ENCODE results near the gene HAUS6. TPM values are rescaled to one million over a fixed set of nuclear protein-coding genes. Genes with fewer than 3 reads are reported as not detected.
A peak's percentile ranks its signal among the peaks of the same experiment; 100 is the strongest.
"Not testable (repeated sequence)": the region's sequence is repeated elsewhere in the genome, so short reads cannot be mapped to it uniquely, and the experiment has no call there.

The HAUS6 gene
- total RNA-seq, 1 experiment from 2014 or later: 14.4 TPM

GRCh38 chr9:19113964-19114679 is 11.4 kb upstream of the HAUS6 start:
- DNase-seq (no peak), ATAC-seq (no peak)
- no peaks in the 10 kb centered on the region for H3K27me3 ChIP-seq (ENCODE audit: low read length)
- no peaks in the 10 kb centered on the region for H3K9me3 ChIP-seq (ENCODE audit: low read length)
- no peaks in the 10 kb centered on the region for H3K9me2 ChIP-seq (replicated peaks; ENCODE audit: low read length)
- BruUV-seq (replicated peaks): no TSS peak
- intact Hi-C loops (cut with micrococcal nuclease): no loop called here
- H3K4me1 ChIP-seq (ENCODE audit: insufficient read depth, low read length): peaks cover 28% of the 10 kb centered on the region
- no peak overlapping the region for H3K9ac ChIP-seq (ENCODE audit: low read length)
- POLR2A ChIA-PET (ENCODE audit: unreplicated experiment): no interaction called here
- no peak overlapping the region for H3K4me3 ChIP-seq (ENCODE audit: low read length)
- H2AFZ ChIP-seq (ENCODE audit: low read length): no peak overlapping the region
- no peaks in the 10 kb centered on the region for H3K79me2 ChIP-seq (ENCODE audit: low read length)
- TF ChIP-seq, protein P1, sequence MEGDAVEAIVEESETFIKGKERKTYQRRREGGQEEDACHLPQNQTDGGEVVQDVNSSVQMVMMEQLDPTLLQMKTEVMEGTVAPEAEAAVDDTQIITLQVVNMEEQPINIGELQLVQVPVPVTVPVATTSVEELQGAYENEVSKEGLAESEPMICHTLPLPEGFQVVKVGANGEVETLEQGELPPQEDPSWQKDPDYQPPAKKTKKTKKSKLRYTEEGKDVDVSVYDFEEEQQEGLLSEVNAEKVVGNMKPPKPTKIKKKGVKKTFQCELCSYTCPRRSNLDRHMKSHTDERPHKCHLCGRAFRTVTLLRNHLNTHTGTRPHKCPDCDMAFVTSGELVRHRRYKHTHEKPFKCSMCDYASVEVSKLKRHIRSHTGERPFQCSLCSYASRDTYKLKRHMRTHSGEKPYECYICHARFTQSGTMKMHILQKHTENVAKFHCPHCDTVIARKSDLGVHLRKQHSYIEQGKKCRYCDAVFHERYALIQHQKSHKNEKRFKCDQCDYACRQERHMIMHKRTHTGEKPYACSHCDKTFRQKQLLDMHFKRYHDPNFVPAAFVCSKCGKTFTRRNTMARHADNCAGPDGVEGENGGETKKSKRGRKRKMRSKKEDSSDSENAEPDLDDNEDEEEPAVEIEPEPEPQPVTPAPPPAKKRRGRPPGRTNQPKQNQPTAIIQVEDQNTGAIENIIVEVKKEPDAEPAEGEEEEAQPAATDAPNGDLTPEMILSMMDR (conservative IDR thresholded peaks at IDR 0.05; ENCODE audit: low read depth, low read length): no peak
- TF ChIP-seq EZH2 (IDR thresholded peaks at IDR 0.05; ENCODE audit: low read length, unreplicated experiment) (no peak), EZH2phosphoT487 (IDR thresholded peaks at IDR 0.05; ENCODE audit: borderline replicate concordance, low read length) (no peak)
- H3K36me3 ChIP-seq (ENCODE audit: low read depth, low read length): peaks cover 19% of the 10 kb centered on the region
- H3K4me2 ChIP-seq (ENCODE audit: low read length): no peak overlapping the region
- H3F3A ChIP-seq (ENCODE audit: low read length, unreplicated experiment): peaks cover 1% of the 10 kb centered on the region
- H3K27ac ChIP-seq (ENCODE audit: low read length): peak overlapping the region; percentile 29; the same call in 1 of the 2 replicates
- no peaks in the 10 kb centered on the region for H4K20me1 ChIP-seq (ENCODE audit: low read length)
- CTCF ChIA-PET: no interaction called here

- POLR2A ChIA-PET (ENCODE audit: unreplicated experiment); H3K9ac ChIP-seq (ENCODE audit: low read length); H2AFZ ChIP-seq (ENCODE audit: low read length); H3F3A ChIP-seq (ENCODE audit: low read length, unreplicated experiment); ATAC-seq; BruUV-seq (replicated peaks); H3K27ac ChIP-seq (ENCODE audit: low read length); H3K9me3 ChIP-seq (ENCODE audit: low read length); intact Hi-C loops (cut with micrococcal nuclease); H3K4me3 ChIP-seq (ENCODE audit: low read length); DNase-seq; H4K20me1 ChIP-seq (ENCODE audit: low read length); H3K79me2 ChIP-seq (ENCODE audit: low read length); H3K27me3 ChIP-seq (ENCODE audit: low read length); H3K9me2 ChIP-seq (replicated peaks; ENCODE audit: low read length); H3K4me2 ChIP-seq (ENCODE audit: low read length): not testable (repeated sequence)
- Histone ChIP-seq H3K4me1 (ENCODE audit: insufficient read depth, low read length) (peaks cover 19% of the 10 kb centered on the region), H3K36me3 (ENCODE audit: low read depth, low read length) (peaks cover 15% of the 10 kb centered on the region)
- CTCF ChIA-PET: interaction anchor here (0.6 to 0.7 kb wide), 2 partner anchors 45 to 330 kb away, joined by 3 read pairs; no protein-coding TSS in a partner anchor
Measured at GRCh38 chr9:19113064-19113611, 10.4 kb upstream of the HAUS6 start.

DNA sequence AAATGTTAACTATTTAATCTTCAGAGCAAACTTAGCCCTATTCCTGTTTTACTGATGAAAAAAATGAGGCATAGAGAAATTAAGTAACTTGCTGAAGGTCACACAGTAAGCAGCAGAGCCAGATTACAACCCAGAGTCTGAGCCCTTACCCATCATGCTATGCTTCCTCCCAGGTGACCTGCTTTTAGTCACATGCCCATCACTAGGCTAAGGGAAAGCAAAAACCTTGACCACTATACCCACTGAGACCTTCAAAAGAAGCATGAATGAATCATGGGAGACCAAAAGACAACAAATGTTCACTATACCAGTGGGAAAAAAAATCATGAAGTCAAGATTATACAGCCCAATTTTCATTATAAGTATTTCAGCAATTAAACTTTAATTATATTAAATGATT is 5.3 kb upstream of the HAUS6 start:
- no peak for ATAC-seq
- peaks cover 3% of the 10 kb centered on the region; the same call in 1 of the 2 replicates for H3K4me1 ChIP-seq (ENCODE audit: insufficient read depth, low read length)
- no peak overlapping the region for H3K4me3 ChIP-seq (ENCODE audit: low read length)
- no peak overlapping the region for H2AFZ ChIP-seq (ENCODE audit: low read length)
- H3F3A ChIP-seq (ENCODE audit: low read length, unreplicated experiment): no peaks in the 10 kb centered on the region
- ChIA-PET POLR2A (ENCODE audit: unreplicated experiment) (no interaction called here), CTCF (no interaction called here)
- no peak overlapping the region for H3K27ac ChIP-seq (ENCODE audit: low read length)
- no peaks in the 10 kb centered on the region for H3K27me3 ChIP-seq (ENCODE audit: low read length)
- H3K36me3 ChIP-seq (ENCODE audit: low read depth, low read length): no peaks in the 10 kb centered on the region
- no peaks in the 10 kb centered on the region for H4K20me1 ChIP-seq (ENCODE audit: low read length)
- no peak overlapping the region for H3K9ac ChIP-seq (ENCODE audit: low read length)
- TF ChIP-seq EZH2 (IDR thresholded peaks at IDR 0.05; ENCODE audit: low read length, unreplicated experiment): no peak
- TF ChIP-seq, protein P1 (conservative IDR thresholded peaks at IDR 0.05; ENCODE audit: low read depth, low read length): no peak
- TF ChIP-seq EZH2phosphoT487 (IDR thresholded peaks at IDR 0.05; ENCODE audit: borderline replicate concordance, low read length): no peak
- H3K79me2 ChIP-seq (ENCODE audit: low read length): no peaks in the 10 kb centered on the region
- DNase-seq: no peak
- intact Hi-C loops (cut with micrococcal nuclease): loop anchor here (10.0 kb wide), 1 partner anchor 127 kb away; the partner anchor contains the start of gene DENND4C
- BruUV-seq (replicated peaks): no TSS peak
- no peak overlapping the region for H3K4me2 ChIP-seq (ENCODE audit: low read length)
- no peaks in the 10 kb centered on the region for H3K9me3 ChIP-seq (ENCODE audit: low read length)
- H3K9me2 ChIP-seq (replicated peaks; ENCODE audit: low read length): no peaks in the 10 kb centered on the region

Measured in PC-3 (cell line).